SJSA1 (cell line): ENCODE results near the gene DIP2C. TPM values are rescaled to one million over a fixed set of nuclear protein-coding genes. Genes with fewer than 3 reads are reported as not detected.

Experiments used
- DNase-seq, 2 experiments: peaks; one replicate each; pipeline ENCODE4 v3.0.0-alpha.2; 2015 to 2020; ENCODE audit warnings: low spot score in 2 of 2, low read depth in 1 of 2
- H3K27ac ChIP-seq: fragments of 250-450 bp; sonication (Bioruptor Pico); 2 replicates; pipeline ENCODE4 v1.5.1; 2020; ENCODE audit warnings: mild to moderate bottlenecking, moderate library complexity
- H3K27me3 ChIP-seq: fragments of 250-450 bp; sonication (Bioruptor Pico); replicated peaks from 2 replicates; pipeline ENCODE4 v1.5.1; 2020; ENCODE audit warnings: mild to moderate bottlenecking, moderate library complexity
- H3K36me3 ChIP-seq: fragments of 250-450 bp; sonication (Bioruptor Pico); 2 replicates; pipeline ENCODE4 v1.5.1; 2020; ENCODE audit warnings: mild to moderate bottlenecking
- H3K4me1 ChIP-seq: fragments of 250-450 bp; sonication (Bioruptor Pico); replicated peaks from 2 replicates; pipeline ENCODE4 v1.6.1; 2021; ENCODE audit warnings: mild to moderate bottlenecking
- H3K4me3 ChIP-seq: fragments of 250-450 bp; sonication (Bioruptor Pico); 2 replicates; pipeline ENCODE4 v1.5.1; 2020; ENCODE audit warnings: mild to moderate bottlenecking
- H3K9me3 ChIP-seq: fragments of 250-450 bp; sonication (Bioruptor Pico); replicated peaks from 2 replicates; pipeline ENCODE4 v1.5.1; 2020; ENCODE audit warnings: mild to moderate bottlenecking
- total RNA-seq: library from RNA; depleted of rRNA; stranded (reverse); fragments of >200 nt; shearing (Covaris generic); gene quantifications from 2 replicates; pipeline ENCODE4 v1.2.3, GENCODE V29; 2014

DIP2C gene
- total RNA-seq, 1 experiment from 2014 or later, result 17.5 TPM

DNA sequence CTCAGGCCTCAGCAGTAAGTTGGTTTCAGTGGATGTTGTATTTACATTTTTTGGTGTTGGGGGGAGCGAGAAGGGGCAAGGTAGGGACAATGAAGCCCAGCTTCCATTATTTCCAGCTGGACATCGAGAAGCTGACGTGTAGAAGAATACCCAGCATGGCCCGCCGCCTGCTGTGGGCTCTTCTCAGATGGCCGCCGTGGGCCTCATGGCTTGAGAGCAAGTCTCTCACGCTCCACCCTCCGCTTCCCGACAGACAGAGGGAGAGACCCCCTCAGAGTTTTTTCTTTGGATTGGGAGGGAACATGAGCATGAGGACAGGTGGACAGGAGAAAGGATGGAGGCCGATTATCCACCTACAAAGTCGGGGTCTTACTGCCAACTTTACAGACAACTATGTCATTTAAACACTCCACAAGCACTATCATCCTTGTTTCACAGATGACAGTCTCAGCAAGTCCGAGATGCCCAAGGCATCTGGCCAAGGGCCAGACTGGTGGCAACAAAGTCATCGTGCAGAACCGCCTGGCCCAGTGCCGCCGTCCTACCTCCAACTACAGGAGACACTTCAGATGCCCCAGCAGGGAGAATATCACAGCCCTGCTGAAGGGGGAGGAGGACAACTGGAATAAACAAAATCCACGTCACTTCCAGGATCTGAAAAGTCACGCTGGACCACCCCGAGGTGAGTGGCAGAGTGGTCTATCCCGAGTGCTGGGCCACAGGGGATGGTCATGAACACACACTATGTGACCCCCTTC, 195.9 kb downstream of the DIP2C start:
- Histone ChIP-seq H3K27me3 (no peaks in the 10 kb centered on the region), H3K36me3 (peaks cover 9% of the 10 kb centered on the region), H3K27ac (no peak overlapping the region), H3K4me1 (peaks cover 11% of the 10 kb centered on the region), H3K9me3 (no peaks in the 10 kb centered on the region), H3K4me3 (no peak overlapping the region)
- no peak for DNase-seq

- Histone ChIP-seq H3K27me3 (no peaks in the 10 kb centered on the region), H3K27ac (no peak overlapping the region), H3K4me1 (peaks cover 11% of the 10 kb centered on the region), H3K9me3 (no peaks in the 10 kb centered on the region), H3K4me3 (no peak overlapping the region), H3K36me3 (peaks cover 8% of the 10 kb centered on the region)
- no peak for DNase-seq
Measured at GRCh38 chr10:492836-493235, 196.6 kb downstream of the DIP2C start.

GRCh38 chr10:491667-492424, 197.6 kb downstream of the DIP2C start:
- H3K27ac ChIP-seq, result no peak overlapping the region
- DNase-seq, result no peak
- 0 out of 2 replicates have a peak, but pooled peaks cover 1% of the 10 kb centered on the region for H3K36me3 ChIP-seq
- H3K9me3 ChIP-seq, result no peaks in the 10 kb centered on the region
- no peaks in the 10 kb centered on the region for H3K27me3 ChIP-seq
- H3K4me1 ChIP-seq, result peaks cover 11% of the 10 kb centered on the region
- no peak overlapping the region for H3K4me3 ChIP-seq

DNA sequence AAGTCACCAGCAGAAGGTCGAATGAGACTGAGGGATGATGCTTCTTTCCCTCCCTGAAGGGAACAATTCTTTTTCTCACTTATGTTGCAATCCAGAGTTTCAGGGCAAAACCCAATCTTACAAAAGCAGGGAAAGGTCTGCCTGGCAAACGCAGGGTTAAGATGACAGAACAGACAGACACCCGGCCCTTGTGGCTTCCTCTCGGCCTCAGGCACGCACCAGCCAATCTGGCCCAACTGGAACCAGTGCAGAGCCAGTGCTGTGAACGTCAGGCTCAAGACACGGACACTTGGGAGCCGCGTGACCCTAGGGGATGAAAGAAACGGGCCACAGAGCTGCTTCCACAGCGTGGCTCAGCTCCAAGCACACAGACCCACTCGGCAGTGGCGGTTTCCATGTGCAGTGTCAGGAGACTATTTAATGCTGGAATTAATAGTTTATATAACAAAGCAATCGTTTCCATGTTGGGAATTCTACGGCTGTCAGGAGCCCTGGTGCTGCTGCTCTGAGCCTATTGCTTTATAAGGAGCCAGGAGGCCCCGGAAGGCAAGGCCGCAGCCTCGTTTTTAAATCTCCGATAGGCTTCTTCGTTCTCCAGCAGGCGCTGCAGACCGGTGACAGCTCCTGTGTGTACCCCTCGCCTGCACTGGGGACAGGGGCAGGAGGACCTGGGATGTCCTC, 198.4 kb downstream of the DIP2C start:
- Histone ChIP-seq H3K27ac (no peak overlapping the region), H3K36me3 (no peaks in the 10 kb centered on the region; the same call in 1 of the 2 replicates), H3K4me3 (no peak overlapping the region), H3K27me3 (no peaks in the 10 kb centered on the region), H3K9me3 (no peaks in the 10 kb centered on the region), H3K4me1 (peaks cover 11% of the 10 kb centered on the region)
- DNase-seq, result no peak

GRCh38 chr10:490256-490655, 199.2 kb downstream of the DIP2C start:
- Histone ChIP-seq H3K27me3 (no peaks in the 10 kb centered on the region), H3K36me3 (peaks cover 7% of the 10 kb centered on the region), H3K4me1 (peaks cover 12% of the 10 kb centered on the region), H3K4me3 (no peak overlapping the region), H3K27ac (no peak overlapping the region), H3K9me3 (no peaks in the 10 kb centered on the region)
- DNase-seq, result no peak

DNA sequence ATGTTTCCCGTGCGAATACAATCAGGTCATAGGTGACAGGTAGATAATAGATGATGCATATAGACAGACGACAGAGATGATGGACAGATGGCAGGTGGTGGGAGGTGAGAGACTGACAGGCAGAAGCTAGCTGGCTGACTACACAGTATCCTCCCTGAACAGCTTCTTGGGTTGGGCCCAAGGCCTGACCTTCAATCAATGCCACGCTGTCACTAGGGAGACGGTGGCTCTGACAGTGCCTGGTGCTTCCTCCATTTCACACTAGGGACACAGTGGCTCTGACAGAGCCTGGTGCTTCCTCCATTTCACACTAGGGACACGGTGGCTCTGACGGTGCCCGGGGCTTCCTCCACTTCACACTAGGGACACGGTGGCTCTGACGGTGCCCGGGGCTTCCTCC, 200.1 kb downstream of the DIP2C start:
- Histone ChIP-seq H3K36me3 (peaks cover 17% of the 10 kb centered on the region), H3K9me3 (no peaks in the 10 kb centered on the region), H3K27ac (no peak overlapping the region), H3K4me3 (no peak overlapping the region), H3K4me1 (peaks cover 14% of the 10 kb centered on the region), H3K27me3 (no peaks in the 10 kb centered on the region)
- no peak for DNase-seq

- Histone ChIP-seq H3K9me3 (no peaks in the 10 kb centered on the region), H3K4me3 (no peak overlapping the region), H3K36me3 (peaks cover 21% of the 10 kb centered on the region), H3K27ac (no peak overlapping the region), H3K27me3 (no peaks in the 10 kb centered on the region), H3K4me1 (peaks cover 14% of the 10 kb centered on the region)
- no peak for DNase-seq
Measured at GRCh38 chr10:488933-489215, 200.6 kb downstream of the DIP2C start.

- Histone ChIP-seq H3K27ac (no peak overlapping the region), H3K4me3 (no peak overlapping the region), H3K4me1 (peaks cover 14% of the 10 kb centered on the region), H3K27me3 (no peaks in the 10 kb centered on the region), H3K9me3 (no peaks in the 10 kb centered on the region), H3K36me3 (peaks cover 24% of the 10 kb centered on the region)
- DNase-seq, result no peak
Measured at GRCh38 chr10:488081-488932, 201.2 kb downstream of the DIP2C start.

DNA sequence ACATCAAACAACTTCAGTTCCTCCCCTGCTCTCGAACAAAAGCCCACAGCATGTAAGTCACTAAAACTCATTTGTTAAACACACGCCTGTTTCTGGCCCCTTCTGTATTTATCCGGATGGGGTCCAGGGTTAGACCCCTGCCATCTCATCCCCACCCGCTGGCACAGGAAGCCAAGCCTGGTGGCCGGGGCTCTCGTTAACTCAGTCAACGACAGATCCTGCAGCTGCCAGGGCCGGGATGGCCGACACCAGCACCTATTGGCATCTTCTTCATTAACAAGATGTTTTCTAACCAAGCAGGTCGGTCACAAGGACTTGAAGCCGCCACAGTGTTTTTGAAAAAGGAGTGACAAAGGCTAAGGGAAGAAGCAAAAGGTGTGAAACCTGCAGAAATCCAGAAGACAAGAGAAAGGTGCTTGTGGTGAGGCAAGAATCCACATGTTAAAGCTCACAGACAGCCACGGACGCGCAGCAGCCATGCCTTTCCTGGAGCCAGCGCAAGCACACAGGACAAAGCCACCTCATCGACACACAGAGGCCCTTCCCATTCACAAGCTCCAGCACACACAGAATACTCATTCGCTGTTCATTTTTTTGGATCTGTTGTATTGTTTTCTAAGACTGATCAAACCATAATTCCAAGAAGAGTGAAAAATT, 202.7 kb downstream of the DIP2C start:
- Histone ChIP-seq H3K27ac (no peak overlapping the region), H3K9me3 (no peaks in the 10 kb centered on the region), H3K36me3 (peaks cover 38% of the 10 kb centered on the region), H3K27me3 (no peaks in the 10 kb centered on the region), H3K4me3 (no peak overlapping the region), H3K4me1 (peaks cover 14% of the 10 kb centered on the region)
- DNase-seq, result peak in 1 of 2 experiments; percentile 39

DNA sequence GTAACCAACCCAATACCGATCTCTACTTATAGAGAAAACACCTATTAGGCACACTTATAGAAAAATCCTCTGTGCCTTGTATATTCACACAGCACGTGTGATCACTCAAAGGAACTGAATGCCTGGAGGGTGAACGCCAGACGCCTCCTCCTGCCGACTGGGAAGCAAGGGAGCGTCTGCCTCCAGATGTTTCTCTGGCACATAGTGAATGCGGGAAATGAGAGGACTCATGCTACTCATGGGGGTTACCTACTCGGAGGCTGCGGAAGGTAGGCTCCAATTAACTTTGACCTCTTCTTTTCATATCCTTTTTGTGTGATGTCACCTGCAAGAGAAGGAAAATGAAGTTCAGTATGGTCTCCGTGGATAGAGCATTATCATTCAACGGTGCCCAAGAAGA, 203.3 kb downstream of the DIP2C start:
- no peaks in the 10 kb centered on the region for H3K27me3 ChIP-seq
- H3K4me1 ChIP-seq, result peaks cover 10% of the 10 kb centered on the region
- H3K36me3 ChIP-seq, result peaks cover 44% of the 10 kb centered on the region
- H3K9me3 ChIP-seq, result no peaks in the 10 kb centered on the region
- no peak overlapping the region for H3K4me3 ChIP-seq
- H3K27ac ChIP-seq, result no peak overlapping the region
- DNase-seq, result peak in 1 of 2 experiments; percentile 16

DNA sequence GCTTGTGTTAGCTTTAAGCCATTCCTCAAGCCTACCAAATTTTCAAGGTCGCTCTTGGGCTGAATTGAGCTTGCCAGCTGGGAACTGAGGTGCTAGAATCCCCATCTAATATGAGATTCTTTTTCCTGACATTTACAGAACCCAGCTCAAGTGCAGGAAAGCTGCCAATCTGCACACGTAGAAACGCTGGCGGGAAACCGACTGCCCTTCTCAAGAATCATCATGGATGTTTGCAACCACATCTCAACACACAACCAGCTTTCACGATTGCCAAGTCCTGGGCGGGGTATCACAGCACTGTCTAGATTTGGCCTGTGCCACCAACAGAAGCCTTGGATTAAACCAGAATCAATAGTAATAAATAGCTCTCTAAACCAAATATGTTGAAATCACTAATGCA, 203.7 kb downstream of the DIP2C start:
- no peaks in the 10 kb centered on the region for H3K27me3 ChIP-seq
- H3K4me1 ChIP-seq, result peaks cover 6% of the 10 kb centered on the region
- no peak overlapping the region for H3K27ac ChIP-seq
- no peak for DNase-seq
- no peaks in the 10 kb centered on the region for H3K9me3 ChIP-seq
- H3K36me3 ChIP-seq, result peaks cover 48% of the 10 kb centered on the region
- H3K4me3 ChIP-seq, result no peak overlapping the region

- DNase-seq, result peak in 1 of 2 experiments; percentile 38
- Histone ChIP-seq H3K36me3 (peaks cover 49% of the 10 kb centered on the region), H3K4me3 (peak overlapping the region; percentile 42), H3K27me3 (no peaks in the 10 kb centered on the region), H3K27ac (peak overlapping the region; percentile 56), H3K9me3 (no peaks in the 10 kb centered on the region), H3K4me1 (peaks cover 3% of the 10 kb centered on the region)
Measured at GRCh38 chr10:484925-485661, 204.4 kb downstream of the DIP2C start.
